Right lobe of liver (tissue), 6 donors: ENCODE data around the gene NUTF2. TPM values are rescaled to one million over a fixed set of nuclear protein-coding genes. Genes with fewer than 3 reads are reported as not detected.

Experiments
- ATAC-seq, 4 donors: fragments of 200-7000 bp; cut with Tn5 transposase; one replicate each; pipeline ENCODE4 v1.9.1; 2020; ENCODE audit warnings: mild to moderate bottlenecking in 4 of 4, moderate library complexity in 4 of 4
- DNase-seq, 3 donors: peaks; one replicate each; pipeline ENCODE4 v3.0.0-alpha.2; 2020
- H3K27ac ChIP-seq, 3 donors: fragments of 200-600 bp; one replicate each; pipeline ENCODE4 v1.8.0; 2022
- H3K27me3 ChIP-seq, 2 donors: fragments of 200-600 bp; one replicate each; pipeline ENCODE4 v1.8.0; 2022
- H3K36me3 ChIP-seq, 4 donors: fragments of 200-600 bp; sonication (generic) in 1 of 4; one replicate each; pipeline versions ENCODE4 v1.5.1 to v1.8.0; 2017 to 2022; ENCODE audit warnings: control low read depth in 1 of 4
- H3K4me1 ChIP-seq, 4 donors: fragments of 200-600 bp; sonication (generic) in 1 of 4; one replicate each; pipeline versions ENCODE4 v1.5.1 to v1.8.0; 2017 to 2022; ENCODE audit warnings: control low read depth in 1 of 4
- H3K4me3 ChIP-seq, 3 donors: fragments of 200-600 bp; one replicate each; pipeline ENCODE4 v1.8.0; 2022
- H3K9me3 ChIP-seq, 4 donors: fragments of 200-600 bp; sonication (generic) in 1 of 4; one replicate each; pipeline versions ENCODE4 v1.5.1 to v1.8.0; 2017 to 2022; ENCODE audit warnings: control low read depth in 1 of 4
- POLR2A ChIP-seq: fragments of 450-650 bp; IDR thresholded peaks from one replicate; pipeline ENCODE4 v1.6.1; 2017; ENCODE audit warnings: antibody characterized with exemption, mild to moderate bottlenecking
- whole genome bisulfite sequencing: methylation state at CpG from one replicate; pipeline ENCODE4 v1.1.6; 2018; ENCODE audit warnings: low coverage, low lambda C conversion rate; ENCODE audit not compliant: insufficient coverage; ENCODE audit errors: missing lambda C conversion rate; 5-methylcytosine and 5-hydroxymethylcytosine counted together
- intact Hi-C, 2 donors: fragments of 100-400 bp; cut with DNase I; formaldehyde crosslinking; loops; one replicate each; pipeline versions ENCODE4 v1.11.2 to v1.14.1; 2022
- total RNA-seq, 6 experiments: library from RNA; depleted of rRNA in 2 of 6; stranded (reverse); fragments of >200 nt in 2 of 6; fragmentation: NEBNext Ultra II Directional in 3 of 6; extraction: Animal tissue kit (Norgen Biotek cat#: 25700) in 3 of 6; gene quantifications; one replicate each; pipeline versions ENCODE4 v1.1.0 to v1.2.4, GENCODE V29; 2016 to 2023
- TF ChIP-seq, protein P1 (sequence below), 4 donors: fragments of 200-600 bp in 3 of 4; fragments of 450-650 bp in 1 of 4; IDR thresholded peaks; one replicate each; pipeline versions ENCODE4 v1.5.1 to v1.8.0; 2016 to 2022; ENCODE audit warnings: antibody characterized with exemption in 4 of 4, mild to moderate bottlenecking in 2 of 4
- donor health status: DM: no; HTN: yes; CAD: no.
- donor health status: DM: no; HTN: no; CAD: no.
- donor health status: DM: no; HTN: no; CAD: no.
- donor health status: DM: no; HTN: yes; CAD: no.
- donor health status: DM: no; HTN: yes; CAD: no.

The NUTF2 gene
- total RNA-seq, 6 experiments from 2014 or later: 23.4 to 67.8 (median 33.9) TPM

DNA sequence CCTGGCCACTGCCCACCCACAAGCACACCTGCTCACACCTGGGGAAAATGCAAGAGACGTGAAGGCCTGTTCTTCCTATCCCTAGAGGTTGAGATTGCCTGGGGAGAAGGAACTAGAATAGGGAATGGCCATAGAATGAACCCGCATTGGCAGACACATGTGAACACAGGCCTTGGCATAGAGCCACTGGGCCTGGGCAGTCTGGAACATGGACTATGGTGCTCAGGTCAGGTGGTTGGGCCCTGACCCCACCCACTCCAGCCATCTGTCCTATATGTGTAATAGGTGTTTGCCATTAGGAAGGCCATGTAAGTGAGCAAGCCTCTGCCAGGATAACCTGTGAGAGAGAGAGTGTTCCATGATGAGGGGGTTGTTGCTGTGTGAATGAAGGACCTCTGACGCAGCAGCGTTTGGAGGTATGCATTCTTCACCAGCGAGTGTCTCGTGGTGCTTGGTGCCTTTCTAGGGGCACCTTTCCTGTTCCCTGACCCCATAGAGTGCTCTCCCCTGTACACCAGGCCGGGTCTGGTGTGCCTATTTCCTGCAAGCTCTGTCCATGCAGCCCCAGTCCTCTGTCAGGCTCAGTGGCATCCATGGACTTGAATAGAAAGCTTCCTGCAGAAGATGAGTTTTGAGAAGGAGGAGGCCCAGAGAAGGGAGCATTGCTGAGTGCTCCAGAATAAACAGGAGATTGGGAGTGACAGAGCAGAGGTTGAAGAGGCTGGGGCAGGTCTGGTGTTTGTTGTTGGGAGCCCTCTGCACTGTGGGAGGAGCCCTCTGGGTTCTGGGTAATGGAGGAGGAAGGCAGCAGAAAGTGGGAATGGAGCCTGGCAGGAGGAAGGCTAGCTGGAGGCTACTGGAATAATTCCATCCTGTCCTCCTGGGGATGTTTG lies 69.3 kb downstream of the NUTF2 start:
- 61% methylated on average over 5 of the region's 7 CpGs for WGBS
- no peaks in the 10 kb centered on the region for H3K27me3 ChIP-seq
- no peak overlapping the region for H3K4me3 ChIP-seq
- peaks cover 0 to 27% (median 13%) of the 10 kb centered on the region in 4 donors for H3K4me1 ChIP-seq
- TF ChIP-seq, protein P1, sequence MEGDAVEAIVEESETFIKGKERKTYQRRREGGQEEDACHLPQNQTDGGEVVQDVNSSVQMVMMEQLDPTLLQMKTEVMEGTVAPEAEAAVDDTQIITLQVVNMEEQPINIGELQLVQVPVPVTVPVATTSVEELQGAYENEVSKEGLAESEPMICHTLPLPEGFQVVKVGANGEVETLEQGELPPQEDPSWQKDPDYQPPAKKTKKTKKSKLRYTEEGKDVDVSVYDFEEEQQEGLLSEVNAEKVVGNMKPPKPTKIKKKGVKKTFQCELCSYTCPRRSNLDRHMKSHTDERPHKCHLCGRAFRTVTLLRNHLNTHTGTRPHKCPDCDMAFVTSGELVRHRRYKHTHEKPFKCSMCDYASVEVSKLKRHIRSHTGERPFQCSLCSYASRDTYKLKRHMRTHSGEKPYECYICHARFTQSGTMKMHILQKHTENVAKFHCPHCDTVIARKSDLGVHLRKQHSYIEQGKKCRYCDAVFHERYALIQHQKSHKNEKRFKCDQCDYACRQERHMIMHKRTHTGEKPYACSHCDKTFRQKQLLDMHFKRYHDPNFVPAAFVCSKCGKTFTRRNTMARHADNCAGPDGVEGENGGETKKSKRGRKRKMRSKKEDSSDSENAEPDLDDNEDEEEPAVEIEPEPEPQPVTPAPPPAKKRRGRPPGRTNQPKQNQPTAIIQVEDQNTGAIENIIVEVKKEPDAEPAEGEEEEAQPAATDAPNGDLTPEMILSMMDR (IDR thresholded peaks at IDR 0.05): no peak
- no peak for TF ChIP-seq POLR2A
- no peaks in the 10 kb centered on the region for H3K9me3 ChIP-seq
- ATAC-seq: peak; percentile 87 to 91 (median 88)
- peaks cover 0 to 3% (median 0%) of the 10 kb centered on the region in 4 donors for H3K36me3 ChIP-seq
- intact Hi-C loops: no loop called here
- peak; percentile 71 to 90 (median 88) for DNase-seq
- H3K27ac ChIP-seq: peak overlapping the region in 2 of 3 donors; percentile 26 to 68

DNA sequence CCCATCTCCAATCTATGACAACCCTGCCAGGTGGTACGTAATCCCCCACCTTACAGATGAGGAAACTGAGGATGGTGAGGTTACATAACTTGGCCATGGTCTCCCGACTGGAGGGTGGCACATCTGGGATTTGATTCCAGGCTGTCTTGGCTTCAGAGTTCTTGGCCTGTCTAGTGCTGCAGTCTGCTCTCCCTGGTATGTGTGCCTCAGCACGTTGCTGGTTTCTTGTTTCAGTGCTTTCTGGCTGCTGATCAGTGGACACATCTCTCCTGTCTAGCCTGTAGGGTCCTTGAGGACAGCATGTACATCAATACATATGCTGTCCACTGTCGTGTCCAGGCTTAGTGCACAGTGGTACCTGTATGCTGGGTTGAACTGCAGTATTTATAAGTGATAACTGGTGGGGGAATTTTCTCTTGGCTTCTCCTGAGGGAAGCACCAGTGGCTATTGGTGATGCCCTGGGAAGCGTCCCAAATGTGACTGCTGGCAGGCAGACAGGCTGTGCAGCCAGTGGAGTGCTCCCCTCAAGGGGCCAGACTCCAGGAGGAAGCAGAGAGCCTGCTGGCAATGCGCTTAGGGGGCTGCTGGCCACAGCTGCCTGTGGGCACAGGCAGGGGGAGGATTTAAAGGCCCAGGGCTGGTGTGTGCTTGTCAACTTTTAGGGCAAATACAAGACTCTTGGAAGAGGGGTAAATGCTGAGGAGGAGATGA lies 70.6 kb downstream of the NUTF2 start:
- peaks cover 0 to 27% (median 13%) of the 10 kb centered on the region in 4 donors for H3K4me1 ChIP-seq
- ATAC-seq (no peak), DNase-seq (no peak)
- no peak overlapping the region for H3K4me3 ChIP-seq
- peaks cover 0 to 3% (median 0%) of the 10 kb centered on the region in 4 donors for H3K36me3 ChIP-seq
- no peaks in the 10 kb centered on the region for H3K27me3 ChIP-seq
- H3K27ac ChIP-seq: peak overlapping the region in 1 of 3 donors; percentile 68
- intact Hi-C loops: no loop called here
- TF ChIP-seq, protein P1 (IDR thresholded peaks at IDR 0.05): no peak
- TF ChIP-seq POLR2A: no peak
- 64% methylated on average over 4 of the region's 6 CpGs for WGBS
- H3K9me3 ChIP-seq: no peaks in the 10 kb centered on the region

DNA sequence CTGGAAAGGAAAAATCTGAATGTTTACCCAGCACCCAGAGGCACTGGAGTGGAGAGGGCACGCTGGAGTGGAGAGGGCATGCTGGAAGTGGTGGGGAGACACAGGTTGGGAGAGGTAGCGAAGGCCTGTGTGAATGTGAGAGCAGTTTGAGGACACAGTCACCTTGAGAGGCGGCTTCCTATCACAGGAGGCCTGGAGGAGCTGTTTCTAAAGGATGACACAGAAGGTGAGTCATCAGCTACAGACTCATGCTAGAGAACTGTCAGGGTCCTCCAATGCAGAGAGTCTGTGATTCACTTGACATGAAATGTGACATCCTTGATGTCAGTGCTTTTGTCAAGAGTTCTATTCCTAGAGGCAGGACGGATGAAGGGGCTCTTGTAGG lies 71.1 kb downstream of the NUTF2 start:
- H3K4me3 ChIP-seq: no peak overlapping the region
- peak in 1 of 4 donors; percentile 21 for ATAC-seq
- no peak for TF ChIP-seq POLR2A
- TF ChIP-seq, protein P1 (IDR thresholded peaks at IDR 0.05): no peak
- intact Hi-C loops: no loop called here
- H3K27ac ChIP-seq: no peak overlapping the region
- no peaks in the 10 kb centered on the region for H3K9me3 ChIP-seq
- peaks cover 0 to 3% (median 0%) of the 10 kb centered on the region in 4 donors for H3K36me3 ChIP-seq
- H3K27me3 ChIP-seq: no peaks in the 10 kb centered on the region
- no peak for DNase-seq
- WGBS: 92% methylated on average over 2 of the region's 4 CpGs
- H3K4me1 ChIP-seq: peaks cover 0 to 27% (median 13%) of the 10 kb centered on the region in 4 donors

DNA sequence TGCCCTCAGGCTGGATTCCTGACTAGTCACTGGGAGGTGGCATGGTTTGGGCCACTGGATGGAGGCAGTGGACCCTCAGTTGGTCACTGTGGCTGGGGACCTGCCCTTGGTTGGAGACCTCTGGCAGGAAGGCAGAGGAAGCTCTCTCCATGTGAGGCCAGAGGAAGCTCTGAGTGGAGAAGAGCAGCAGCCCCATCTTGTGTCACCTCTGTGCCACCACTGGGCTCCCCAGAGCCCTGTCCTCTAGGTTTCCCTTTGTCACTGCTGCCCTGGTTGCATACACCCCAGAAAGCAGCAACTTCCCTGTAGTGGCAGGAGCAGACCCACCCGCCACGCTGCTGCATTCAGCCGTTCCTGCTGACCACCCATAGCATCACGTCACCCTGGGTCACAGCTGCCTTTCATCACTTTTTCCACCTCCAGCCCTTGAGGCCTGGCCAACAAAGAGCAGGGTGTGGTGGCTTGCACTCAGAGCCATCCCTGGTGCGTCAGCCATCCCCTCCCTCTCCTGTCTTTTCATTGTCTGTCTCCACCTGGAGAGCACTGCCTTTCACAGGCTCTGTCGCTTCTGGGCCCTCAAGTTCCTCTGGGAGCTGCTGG lies 73.0 kb downstream of the NUTF2 start:
- Histone ChIP-seq H3K27ac (no peak overlapping the region), H3K27me3 (no peaks in the 10 kb centered on the region), H3K4me3 (no peak overlapping the region), H3K9me3 (no peaks in the 10 kb centered on the region), H3K36me3 (no peaks in the 10 kb centered on the region), H3K4me1 (peaks cover 0 to 21% (median 10%) of the 10 kb centered on the region in 4 donors)
- TF ChIP-seq, protein P1 (IDR thresholded peaks at IDR 0.05): peak in 1 of 4 donors; percentile 8
- TF ChIP-seq POLR2A: no peak
- WGBS: 81% methylated on average over 2 of the region's 6 CpGs
- ATAC-seq (no peak), DNase-seq (no peak)
- intact Hi-C loops: loop anchor here in 1 of 2 donors (10.0 kb wide), 1 partner anchor 95 kb away; no protein-coding TSS in a partner anchor
